ENCODE results near the gene OPA3. TPM values are rescaled to one million over a fixed set of nuclear protein-coding genes. Genes with fewer than 3 reads are reported as not detected.

OPA3 gene
- 8.1 TPM for total RNA-seq

GRCh38 chr19:45584332-45585157, at the start of gene OPA3:
OPA3 (minus strand) TSS chr19:45584802; CDS start chr19:45584764, 38 bp downstream.

GRCh38 chr19:45601524-45602374, 17.1 kb upstream of the OPA3 start, which contains the start of gene GPR4:
GPR4 (minus strand) TSS chr19:45602212; CDS start chr19:45591866, 10,346 bp downstream.

GRCh38 chr19:45506989-45507871, 77.4 kb downstream of the OPA3 start, which contains the start of gene VASP:
VASP (plus strand) TSS chr19:45507479; CDS start chr19:45507772, 293 bp downstream.

GRCh38 chr19:45498411-45499195, 86.0 kb downstream of the OPA3 start, which contains the start of gene PPM1N:
PPM1N (plus strand) TSS chr19:45498443; CDS start chr19:45498473, 30 bp downstream.

Other genes with a start within 250 kb of the OPA3 start
- 4.0 TPM for gene KLC3, start 244.1 kb downstream of the OPA3 start, total RNA-seq
- gene ERCC2, start 214.2 kb downstream of the OPA3 start, total RNA-seq: 20.7 TPM
- 8.8 TPM for gene PPP1R13L, start 179.7 kb downstream of the OPA3 start, total RNA-seq
- gene POLR1G, start 178.2 kb downstream of the OPA3 start, total RNA-seq: 7.2 TPM
- 72.8 TPM for gene ERCC1, start 160.9 kb downstream of the OPA3 start, total RNA-seq
- gene FOSB, start 116.8 kb downstream of the OPA3 start, total RNA-seq: 3.7 TPM
- gene RTN2, start 87.8 kb downstream of the OPA3 start, total RNA-seq: 27.0 TPM
- gene PPM1N, start 86.4 kb downstream of the OPA3 start, total RNA-seq: 0.76 TPM
- gene VASP, start 77.3 kb downstream of the OPA3 start, total RNA-seq: 121 TPM
- 1.8 TPM for gene GPR4, start 17.4 kb upstream of the OPA3 start, total RNA-seq
- gene EML2, start 54.6 kb upstream of the OPA3 start, total RNA-seq: 26.5 TPM
- 4.1 TPM for gene GIPR, start 83.4 kb upstream of the OPA3 start, total RNA-seq
- 271 TPM for gene SNRPD2, start 107.2 kb upstream of the OPA3 start, total RNA-seq
- gene QPCTL, start 107.9 kb upstream of the OPA3 start, total RNA-seq: 6.9 TPM
- gene FBXO46, start 146.1 kb upstream of the OPA3 start, total RNA-seq: 13.3 TPM
- gene MEIOSIN, start 148.6 kb upstream of the OPA3 start, total RNA-seq: not detected
- 24.2 TPM for gene SIX5, start 184.4 kb upstream of the OPA3 start, total RNA-seq
- gene DMPK, start 197.7 kb upstream of the OPA3 start, total RNA-seq: 53.2 TPM
- gene DMWD, start 208.0 kb upstream of the OPA3 start, total RNA-seq: 54.0 TPM
- gene RSPH6A, start 230.5 kb upstream of the OPA3 start, total RNA-seq: 0.18 TPM